GM12875 (cell line): ENCODE measurements around the gene DNAH17.

ENCODE experiments used
- H3K4me3 ChIP-seq: one replicate; pipeline ENCODE4 v1.5.1; 2011; ENCODE audit warnings: low read depth, low read length, control low read depth
- CTCF ChIP-seq: IDR thresholded peaks from 2 replicates; pipeline ENCODE4 v1.5.1; 2011; ENCODE audit warnings: low read depth, mild to moderate bottlenecking, control low read depth, inconsistent platforms, low read length, moderate library complexity, borderline replicate concordance; ENCODE audit not compliant: insufficient read depth

The DNAH17 gene

DNA sequence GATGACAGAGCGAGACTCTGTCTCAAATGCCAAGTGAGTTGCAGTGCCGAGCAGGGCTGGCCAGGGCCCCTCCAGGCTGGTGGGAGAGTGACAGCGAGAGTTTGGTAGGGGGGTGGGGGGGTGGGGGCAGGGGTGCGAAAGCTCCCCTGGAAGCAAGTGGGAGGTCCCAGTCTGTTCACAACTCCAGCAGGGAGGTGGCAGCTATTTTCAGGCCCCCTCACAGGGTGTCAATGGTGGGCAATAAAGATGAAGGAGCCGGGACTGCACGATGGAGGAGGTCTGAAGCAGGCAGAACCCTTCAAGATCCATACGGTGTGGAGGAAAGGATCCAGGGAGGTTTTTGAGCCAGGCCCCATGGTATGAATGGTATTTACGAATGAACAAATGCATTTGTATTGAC is 115.0 kb downstream of the DNAH17 start:
- H3K4me3 ChIP-seq: no peak overlapping the region
- TF ChIP-seq CTCF: no peak

DNA sequence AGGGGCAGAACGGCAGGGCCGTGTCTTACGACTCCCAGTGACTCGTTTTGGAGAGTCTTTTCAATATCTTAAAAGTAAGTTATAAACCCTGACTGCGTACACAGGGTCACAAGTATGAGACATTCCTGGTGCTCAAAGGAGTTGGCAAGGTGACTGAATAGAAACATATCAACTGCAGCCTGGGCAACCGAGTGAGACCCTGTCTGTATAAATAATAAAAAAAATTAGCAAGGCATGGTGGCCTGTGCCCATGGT is 115.5 kb downstream of the DNAH17 start:
- no peak for TF ChIP-seq CTCF
- H3K4me3 ChIP-seq: no peak overlapping the region

GRCh38 chr17:78460951-78461798 is 116.0 kb downstream of the DNAH17 start:
- TF ChIP-seq CTCF: no peak
- no peak overlapping the region for H3K4me3 ChIP-seq

DNA sequence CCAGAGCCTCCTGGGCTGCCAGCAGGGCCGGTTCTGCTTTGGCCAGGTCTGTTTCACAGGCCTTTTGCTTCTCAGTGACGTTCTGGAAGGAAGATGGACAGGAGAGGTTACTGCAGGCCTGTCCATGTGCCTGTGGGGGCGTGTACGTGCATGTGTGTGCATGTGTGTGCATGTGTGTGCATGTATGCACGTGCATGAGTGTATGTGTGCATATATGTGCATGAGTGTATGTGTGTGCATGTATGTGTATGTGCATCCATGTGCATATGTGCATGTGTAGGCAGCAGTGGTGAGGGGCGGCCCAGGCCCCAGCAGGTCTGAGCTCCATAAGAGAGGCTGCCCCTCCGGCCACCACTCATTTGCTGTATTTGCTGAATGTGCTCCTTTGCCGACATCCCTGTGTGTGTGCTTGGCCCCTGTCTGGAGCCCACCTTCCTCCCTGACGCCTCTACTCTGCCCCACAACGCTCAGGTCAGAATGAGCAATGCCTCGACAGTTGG is 117.0 kb downstream of the DNAH17 start:
- no peak for TF ChIP-seq CTCF
- no peak overlapping the region for H3K4me3 ChIP-seq

DNA sequence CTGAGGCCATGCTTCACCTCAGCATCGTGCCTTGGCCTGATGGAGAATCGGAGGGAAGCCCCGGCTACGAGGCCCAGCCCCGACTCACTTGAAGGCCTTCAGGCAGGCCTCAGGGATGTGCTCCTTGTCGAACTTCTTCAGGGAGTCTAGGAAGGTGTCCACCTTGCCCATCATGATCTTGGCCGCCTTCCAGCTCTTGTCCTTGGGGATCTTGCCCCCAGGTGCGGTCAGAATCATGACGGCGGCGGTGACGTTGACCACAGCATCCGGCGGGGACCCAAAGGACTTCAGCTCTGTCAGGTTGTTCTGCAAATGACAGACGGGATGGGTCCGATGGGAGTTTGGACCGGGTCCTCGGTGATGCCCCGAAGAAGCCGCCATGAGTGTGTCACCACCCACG is 117.5 kb downstream of the DNAH17 start:
- TF ChIP-seq CTCF: no peak
- no peak overlapping the region for H3K4me3 ChIP-seq

GRCh38 chr17:78458736-78459335 is 118.4 kb downstream of the DNAH17 start:
- H3K4me3 ChIP-seq: no peak overlapping the region
- no peak for TF ChIP-seq CTCF

GRCh38 chr17:78458091-78458490 is 119.1 kb downstream of the DNAH17 start:
- TF ChIP-seq CTCF: no peak
- no peak overlapping the region for H3K4me3 ChIP-seq
